ENCODE results near the gene TMEM114. TPM values are rescaled to one million over a fixed set of nuclear protein-coding genes. Genes with fewer than 3 reads are reported as not detected.

Gene TMEM114
- polyA plus RNA-seq, 1 donor from 2014 or later = 0.62 TPM

DNA sequence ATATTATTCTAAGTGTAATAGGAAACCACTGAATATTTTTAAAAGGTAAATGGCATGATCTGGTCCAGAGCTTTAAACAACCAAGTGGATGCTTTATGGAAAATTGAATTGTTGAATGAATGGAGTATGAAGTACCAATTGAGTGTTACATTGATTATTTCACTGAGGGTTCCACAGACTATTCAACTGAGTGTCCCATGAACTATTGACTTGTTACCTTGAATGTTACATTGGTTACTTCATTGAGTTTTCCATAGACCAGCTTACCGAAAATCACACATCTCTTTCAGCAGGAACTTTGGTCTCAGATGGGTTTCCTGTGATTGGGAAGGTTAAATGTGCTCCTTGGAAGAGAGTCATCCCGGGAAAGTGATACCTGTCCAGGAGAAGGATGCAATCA is 56.8 kb downstream of the TMEM114 start:
- Histone ChIP-seq H3K9me3 (ENCODE audit: low read length) (no peaks in the 10 kb centered on the region), H3K4me3 (ENCODE audit: low read length) (no peak overlapping the region), H3F3A (ENCODE audit: insufficient read depth, low read length, poor library complexity, severe bottlenecking) (no peaks in the 10 kb centered on the region)

DNA sequence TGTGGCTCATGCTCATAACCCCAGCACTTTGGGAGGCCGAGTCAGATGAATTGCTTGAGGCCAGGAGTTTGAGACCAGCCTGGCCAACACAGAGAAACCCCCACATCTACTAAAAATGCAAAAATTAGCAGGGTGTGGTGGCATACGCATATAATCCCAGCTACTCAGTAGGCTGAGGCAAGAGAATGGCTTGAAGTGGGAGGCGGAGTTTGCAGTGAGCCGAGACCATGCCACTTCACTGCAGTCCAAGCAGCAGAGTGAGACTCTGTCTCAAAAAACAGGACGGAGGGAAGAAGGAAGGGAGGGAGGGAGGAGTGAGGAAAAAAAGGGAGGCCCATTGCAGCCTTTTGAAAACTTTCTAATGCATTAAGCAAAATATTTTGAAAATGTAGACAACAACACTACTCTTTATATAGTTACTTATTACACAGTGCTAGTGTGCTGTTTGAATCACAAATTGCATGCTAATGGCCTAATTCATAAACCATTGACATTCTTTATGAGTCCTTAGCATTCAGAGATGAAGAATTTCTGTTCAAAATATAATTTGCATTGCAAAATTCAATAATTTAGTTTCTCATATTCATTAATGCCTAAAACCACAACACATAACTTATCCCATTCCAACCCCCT is 59.4 kb downstream of the TMEM114 start:
- no peak overlapping the region for H3K4me2 ChIP-seq (ENCODE audit: low read length)
- H2AFZ ChIP-seq (ENCODE audit: low read depth, low read length) = no peak overlapping the region
- no peaks in the 10 kb centered on the region for H3K36me3 ChIP-seq (ENCODE audit: insufficient read depth, low read length)

More for the DNA sequence above, 56.8 kb downstream of the TMEM114 start:
- no peak overlapping the region for H3K27ac ChIP-seq (ENCODE audit: low read length)
- no peaks in the 10 kb centered on the region for H3K79me2 ChIP-seq (replicated peaks; ENCODE audit: insufficient read depth, low read length)
- H3K9me2 ChIP-seq (ENCODE audit: insufficient read depth, low read length) = no peaks in the 10 kb centered on the region
- no peak overlapping the region for H3K4me2 ChIP-seq (ENCODE audit: low read length)
- TF ChIP-seq SMC3 (conservative IDR thresholded peaks at IDR 0.05; ENCODE audit: poor library complexity) (no peak), TAF1 (IDR thresholded peaks at IDR 0.05; ENCODE audit: low read depth) (no peak), EZH2 (IDR thresholded peaks at IDR 0.05; ENCODE audit: borderline replicate concordance, insufficient read depth, low read length, poor library complexity, severe bottlenecking) (no peak), POLR2AphosphoS5 (IDR thresholded peaks at IDR 0.05) (no peak), RAD21 (conservative IDR thresholded peaks at IDR 0.05) (no peak), CTCF (IDR thresholded peaks at IDR 0.05; ENCODE audit: poor library complexity, severe bottlenecking) (no peak), MXI1 (conservative IDR thresholded peaks at IDR 0.05; ENCODE audit: poor library complexity, severe bottlenecking) (no peak), EP300 (conservative IDR thresholded peaks at IDR 0.05; ENCODE audit: poor library complexity, severe bottlenecking) (no peak)
- TF ChIP-seq, protein P1, sequence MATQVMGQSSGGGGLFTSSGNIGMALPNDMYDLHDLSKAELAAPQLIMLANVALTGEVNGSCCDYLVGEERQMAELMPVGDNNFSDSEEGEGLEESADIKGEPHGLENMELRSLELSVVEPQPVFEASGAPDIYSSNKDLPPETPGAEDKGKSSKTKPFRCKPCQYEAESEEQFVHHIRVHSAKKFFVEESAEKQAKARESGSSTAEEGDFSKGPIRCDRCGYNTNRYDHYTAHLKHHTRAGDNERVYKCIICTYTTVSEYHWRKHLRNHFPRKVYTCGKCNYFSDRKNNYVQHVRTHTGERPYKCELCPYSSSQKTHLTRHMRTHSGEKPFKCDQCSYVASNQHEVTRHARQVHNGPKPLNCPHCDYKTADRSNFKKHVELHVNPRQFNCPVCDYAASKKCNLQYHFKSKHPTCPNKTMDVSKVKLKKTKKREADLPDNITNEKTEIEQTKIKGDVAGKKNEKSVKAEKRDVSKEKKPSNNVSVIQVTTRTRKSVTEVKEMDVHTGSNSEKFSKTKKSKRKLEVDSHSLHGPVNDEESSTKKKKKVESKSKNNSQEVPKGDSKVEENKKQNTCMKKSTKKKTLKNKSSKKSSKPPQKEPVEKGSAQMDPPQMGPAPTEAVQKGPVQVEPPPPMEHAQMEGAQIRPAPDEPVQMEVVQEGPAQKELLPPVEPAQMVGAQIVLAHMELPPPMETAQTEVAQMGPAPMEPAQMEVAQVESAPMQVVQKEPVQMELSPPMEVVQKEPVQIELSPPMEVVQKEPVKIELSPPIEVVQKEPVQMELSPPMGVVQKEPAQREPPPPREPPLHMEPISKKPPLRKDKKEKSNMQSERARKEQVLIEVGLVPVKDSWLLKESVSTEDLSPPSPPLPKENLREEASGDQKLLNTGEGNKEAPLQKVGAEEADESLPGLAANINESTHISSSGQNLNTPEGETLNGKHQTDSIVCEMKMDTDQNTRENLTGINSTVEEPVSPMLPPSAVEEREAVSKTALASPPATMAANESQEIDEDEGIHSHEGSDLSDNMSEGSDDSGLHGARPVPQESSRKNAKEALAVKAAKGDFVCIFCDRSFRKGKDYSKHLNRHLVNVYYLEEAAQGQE (IDR thresholded peaks at IDR 0.05; ENCODE audit: borderline replicate concordance) = no peak
- H3K36me3 ChIP-seq (ENCODE audit: insufficient read depth, low read length) = no peaks in the 10 kb centered on the region
- no peak overlapping the region for H2AFZ ChIP-seq (ENCODE audit: low read depth, low read length)
- no peaks in the 10 kb centered on the region for H3K27me3 ChIP-seq (ENCODE audit: insufficient read depth, low read depth, low read length)
- H3K9ac ChIP-seq (ENCODE audit: low read length) = no peak overlapping the region
- no peaks in the 10 kb centered on the region for H4K20me1 ChIP-seq (ENCODE audit: insufficient read depth)

More for the DNA sequence above, 59.4 kb downstream of the TMEM114 start:
- H3K9ac ChIP-seq (ENCODE audit: low read length) = no peak overlapping the region
- TF ChIP-seq RAD21 (conservative IDR thresholded peaks at IDR 0.05) = no peak
- TF ChIP-seq EP300 (conservative IDR thresholded peaks at IDR 0.05; ENCODE audit: poor library complexity, severe bottlenecking) = no peak
- H3K9me2 ChIP-seq (ENCODE audit: insufficient read depth, low read length) = no peaks in the 10 kb centered on the region
- no peak overlapping the region for H3K4me3 ChIP-seq (ENCODE audit: low read length)
- H3K9me3 ChIP-seq (ENCODE audit: low read length) = no peaks in the 10 kb centered on the region
- no peaks in the 10 kb centered on the region for H3K79me2 ChIP-seq (replicated peaks; ENCODE audit: insufficient read depth, low read length)
- no peaks in the 10 kb centered on the region for H3K27me3 ChIP-seq (ENCODE audit: insufficient read depth, low read depth, low read length)
- no peak overlapping the region for H3K27ac ChIP-seq (ENCODE audit: low read length)
- H4K20me1 ChIP-seq (ENCODE audit: insufficient read depth) = no peaks in the 10 kb centered on the region
- no peaks in the 10 kb centered on the region for H3F3A ChIP-seq (ENCODE audit: insufficient read depth, low read length, poor library complexity, severe bottlenecking)
